ENCODE measurements around the gene AJAP1.

The AJAP1 gene

DNA sequence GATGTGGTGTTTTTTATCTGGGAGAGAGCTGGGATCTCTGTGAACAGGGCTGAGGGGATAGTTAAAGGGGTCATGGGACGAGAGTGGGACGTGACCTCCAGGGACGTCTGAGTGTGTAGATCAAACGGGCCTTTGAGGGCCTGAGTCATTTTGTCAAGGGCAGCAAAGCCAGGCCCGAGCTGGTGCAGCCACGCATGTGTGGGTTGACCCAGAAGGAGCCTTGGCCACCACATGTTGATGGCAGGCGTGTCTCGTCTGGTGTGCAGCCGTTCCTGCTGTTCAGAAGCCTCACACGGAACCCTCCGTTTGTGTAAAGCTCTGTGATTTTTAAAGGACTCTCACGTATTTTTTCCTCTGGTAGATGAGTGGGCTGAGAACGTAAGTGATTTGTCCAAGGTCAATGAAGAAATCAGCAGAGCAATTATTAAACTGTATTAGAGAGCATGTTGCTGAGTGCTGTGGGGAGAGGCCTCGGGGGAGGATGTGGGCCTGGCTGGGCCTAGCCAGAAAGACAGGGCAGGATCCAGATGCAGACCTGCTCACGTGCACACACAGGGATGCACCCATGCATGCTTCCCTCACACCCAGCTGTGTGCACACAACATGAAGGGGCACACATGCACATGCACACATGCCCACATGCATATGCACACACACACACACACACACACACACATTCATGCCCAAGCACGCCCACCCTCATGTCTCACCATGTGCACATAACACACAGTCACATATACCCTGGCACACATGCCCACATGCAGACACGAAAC lies 89.8 kb downstream of the AJAP1 start:
- no peak for DNase-seq

DNA sequence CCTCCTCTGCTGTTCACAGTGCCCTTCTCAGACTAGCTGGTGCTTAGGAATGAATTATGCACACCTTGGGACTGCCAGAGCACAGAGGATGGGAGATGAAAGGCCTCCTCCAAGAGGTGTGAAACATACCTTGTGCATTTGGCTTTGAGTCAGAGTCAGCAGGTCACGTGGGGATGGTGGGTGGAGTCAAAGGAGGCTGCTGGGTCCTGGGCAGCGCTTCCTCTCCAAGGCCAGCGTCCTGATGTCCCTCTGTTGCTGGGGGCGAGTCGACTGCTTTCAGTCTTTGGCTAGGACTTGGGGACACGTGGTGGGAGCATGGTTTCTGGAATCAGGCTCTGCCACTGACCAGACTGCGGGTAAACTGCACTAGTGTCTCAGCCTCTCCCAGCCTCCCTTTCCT lies 91.2 kb downstream of the AJAP1 start:
- no peak for DNase-seq

GRCh38 chr1:4749406-4749805 lies 95.0 kb downstream of the AJAP1 start:
- no peak for DNase-seq

GRCh38 chr1:4750177-4750576 lies 95.8 kb downstream of the AJAP1 start:
- no peak for DNase-seq

DNA sequence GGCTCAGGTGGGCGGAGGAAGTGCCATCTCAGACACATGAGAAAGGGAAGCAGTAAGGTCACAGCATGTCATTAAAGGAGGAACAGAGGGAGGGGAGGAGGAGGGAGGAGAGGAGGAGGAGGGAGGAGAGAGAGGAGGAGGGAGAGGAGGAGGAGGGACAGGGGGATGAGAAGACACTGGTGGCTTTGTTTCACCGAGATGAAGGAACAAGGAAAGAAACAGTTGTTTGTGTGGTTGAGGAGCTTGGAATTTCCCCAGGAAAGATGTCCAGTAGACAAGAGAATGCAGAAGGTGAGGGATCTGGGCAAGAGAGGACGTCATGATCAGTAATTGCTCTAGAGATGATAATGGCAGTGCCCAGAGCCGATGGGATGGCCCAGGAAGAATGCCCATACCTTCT lies 97.7 kb downstream of the AJAP1 start:
- DNase-seq = no peak

GRCh38 chr1:4754816-4755215 lies 100.4 kb downstream of the AJAP1 start:
- no peak for DNase-seq

- no peak for DNase-seq
Observed at GRCh38 chr1:4755301-4755845, 101.0 kb downstream of the AJAP1 start.

DNA sequence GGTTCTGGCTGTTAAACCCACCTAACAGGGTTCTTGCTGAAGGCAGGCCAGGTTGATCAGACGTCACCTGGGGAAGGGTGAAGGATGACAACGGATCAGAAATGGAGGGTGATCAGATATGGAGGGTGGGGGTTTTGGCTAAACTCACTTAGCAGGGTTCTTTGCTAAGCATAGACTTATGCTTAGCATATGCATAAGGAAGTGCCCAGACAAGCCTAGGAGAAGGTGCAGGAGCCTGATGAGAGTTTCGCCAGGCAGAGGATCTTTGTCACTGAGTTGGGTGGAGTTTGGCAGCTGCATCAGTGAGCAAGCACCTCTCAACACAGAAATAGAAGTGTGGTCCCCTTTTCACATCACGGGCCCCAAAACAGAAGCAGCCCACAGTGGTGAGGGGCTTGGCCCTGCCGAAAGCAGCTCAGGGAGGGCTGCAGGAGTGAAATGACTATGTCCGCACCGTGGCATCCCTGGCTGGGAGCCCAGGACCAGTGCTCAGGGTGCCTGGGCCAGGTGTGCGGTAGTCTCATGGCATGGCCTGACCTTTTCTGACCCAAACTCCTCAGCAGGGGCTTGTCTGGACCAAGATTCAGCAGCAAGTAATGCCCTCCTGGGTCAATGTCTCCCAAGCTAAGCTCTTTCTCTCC lies 101.6 kb downstream of the AJAP1 start:
- DNase-seq = no peak

DNA sequence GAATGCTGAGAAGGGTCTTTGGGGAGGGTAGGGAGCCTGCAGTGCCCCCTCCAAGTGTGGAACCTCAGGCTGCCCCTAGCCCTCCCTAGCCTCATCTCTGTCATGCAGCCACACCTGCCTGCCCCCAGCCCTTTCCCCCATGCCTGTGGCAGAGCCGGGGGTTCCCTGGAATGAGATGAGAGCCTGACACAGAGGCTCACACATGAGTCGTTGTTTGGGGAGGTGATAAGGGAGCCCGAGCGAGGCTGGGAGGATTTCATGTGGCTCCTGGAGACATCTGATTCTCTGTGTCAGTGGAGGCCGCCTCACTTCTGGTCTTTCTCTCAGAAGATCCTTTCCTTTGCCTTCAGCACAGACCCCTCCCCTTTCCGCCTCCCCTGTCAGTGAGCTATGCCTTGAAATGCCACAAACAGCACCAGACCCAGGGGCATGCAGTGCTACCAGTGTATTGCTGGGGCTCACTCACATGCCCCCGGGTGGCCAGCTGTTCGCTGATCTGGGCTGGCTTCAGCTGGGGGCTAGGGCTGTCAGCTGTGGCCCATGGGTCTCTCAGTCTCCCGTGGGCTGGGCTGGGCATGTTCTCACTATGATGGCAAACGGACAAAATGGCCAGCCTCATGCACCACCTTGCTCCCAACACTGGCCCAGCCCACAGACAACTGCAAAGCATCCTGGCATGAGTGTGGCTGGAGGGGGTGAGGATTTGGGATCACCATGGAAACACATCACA lies 102.6 kb downstream of the AJAP1 start:
- no peak for DNase-seq

GRCh38 chr1:4759671-4760070 lies 105.3 kb downstream of the AJAP1 start:
- no peak for DNase-seq

GRCh38 chr1:4760088-4760487 lies 105.7 kb downstream of the AJAP1 start:
- DNase-seq = no peak

DNA sequence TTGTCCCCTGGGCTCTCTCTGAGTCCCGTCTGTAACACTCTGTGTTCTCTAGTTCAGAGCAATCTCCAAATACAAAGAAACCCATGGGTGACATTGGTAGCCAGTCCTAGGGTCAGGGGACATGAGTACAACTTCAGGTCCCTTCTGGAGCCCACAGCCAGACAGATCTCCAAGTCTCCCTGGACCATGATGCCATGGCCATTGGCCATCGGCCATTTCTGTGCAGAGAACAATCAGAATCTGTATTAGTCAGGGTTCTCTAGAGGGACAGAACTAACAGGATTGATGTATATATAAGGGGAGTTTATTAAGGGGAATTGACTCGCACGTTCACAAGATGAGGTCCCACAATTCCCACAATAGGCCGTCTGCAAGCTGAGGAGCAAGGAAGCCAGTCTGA lies 106.9 kb downstream of the AJAP1 start:
- no peak for DNase-seq

DNA sequence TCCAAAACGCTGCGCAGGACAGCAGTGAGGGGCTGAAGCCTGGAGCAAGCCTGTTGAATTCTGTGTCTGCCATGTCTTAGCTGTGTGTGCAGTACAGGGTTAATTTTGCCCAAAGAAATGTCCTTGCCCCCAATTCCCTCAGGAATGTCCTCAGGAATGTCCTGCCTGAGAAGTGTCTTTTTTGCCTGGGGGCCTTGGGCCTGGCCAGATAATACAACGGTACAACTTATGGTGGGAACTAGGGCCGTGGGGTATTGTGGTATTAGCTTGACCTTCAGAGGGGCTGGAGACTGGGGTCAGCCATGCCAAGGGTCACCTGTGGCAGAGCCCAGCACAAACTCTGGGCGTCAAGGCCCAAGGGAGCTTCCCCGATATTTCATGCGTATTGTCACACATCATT lies 107.7 kb downstream of the AJAP1 start:
- no peak for DNase-seq

DNA sequence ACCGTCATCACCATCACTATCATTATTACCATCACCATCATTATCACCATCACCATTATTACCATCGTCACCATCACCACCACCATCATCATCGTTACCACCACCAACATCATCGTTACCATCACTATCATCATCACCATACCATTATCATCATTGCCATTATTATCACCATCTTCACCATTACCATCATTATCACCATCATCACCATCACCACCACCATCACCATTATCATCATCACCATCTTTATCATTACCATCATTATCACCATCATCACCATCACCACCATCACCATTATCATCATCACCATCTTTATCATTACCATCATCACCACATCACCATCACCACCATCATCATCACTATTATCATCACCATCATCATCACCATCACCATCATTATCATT lies 112.9 kb downstream of the AJAP1 start:
- no peak for DNase-seq

GRCh38 chr1:4768553-4768952 lies 114.1 kb downstream of the AJAP1 start:
- DNase-seq = no peak

DNA sequence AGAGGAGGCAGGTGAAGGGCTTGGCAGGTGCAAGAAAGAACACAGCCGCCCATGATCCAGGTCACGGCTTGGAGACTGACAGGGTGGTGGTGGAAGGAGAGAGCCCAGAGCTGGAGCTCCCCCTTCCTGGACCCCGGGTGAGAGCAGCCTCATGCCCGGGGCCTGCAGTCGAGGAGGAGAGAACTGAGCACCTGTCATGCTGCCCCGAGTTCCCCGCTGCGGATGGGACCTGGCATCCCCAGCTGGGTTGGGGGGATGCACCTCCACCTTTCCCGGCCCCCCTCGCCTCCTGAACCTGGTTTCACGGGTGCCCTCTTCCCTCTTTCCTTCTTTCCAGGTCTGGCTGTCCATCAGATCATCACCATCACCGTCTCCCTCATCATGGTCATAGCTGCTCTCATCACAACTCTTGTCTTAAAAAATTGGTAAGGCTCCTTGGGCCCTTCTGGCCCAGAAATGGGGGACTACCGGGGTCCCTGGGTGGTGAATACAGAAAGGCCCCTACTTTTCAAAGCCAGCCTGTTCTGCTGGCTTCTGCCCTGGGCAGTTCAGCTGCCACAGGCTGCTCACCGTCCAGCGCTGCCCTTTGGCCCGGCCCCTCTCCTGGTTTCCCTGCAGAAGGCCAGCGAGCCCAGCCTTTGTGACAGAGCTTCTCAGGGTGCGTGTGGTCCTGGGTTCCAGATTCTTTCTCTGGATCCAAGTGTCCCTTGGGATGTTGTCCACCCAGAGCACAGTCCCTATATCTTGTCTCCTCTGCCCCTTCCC lies 115.3 kb downstream of the AJAP1 start:
- no peak for DNase-seq

DNA sequence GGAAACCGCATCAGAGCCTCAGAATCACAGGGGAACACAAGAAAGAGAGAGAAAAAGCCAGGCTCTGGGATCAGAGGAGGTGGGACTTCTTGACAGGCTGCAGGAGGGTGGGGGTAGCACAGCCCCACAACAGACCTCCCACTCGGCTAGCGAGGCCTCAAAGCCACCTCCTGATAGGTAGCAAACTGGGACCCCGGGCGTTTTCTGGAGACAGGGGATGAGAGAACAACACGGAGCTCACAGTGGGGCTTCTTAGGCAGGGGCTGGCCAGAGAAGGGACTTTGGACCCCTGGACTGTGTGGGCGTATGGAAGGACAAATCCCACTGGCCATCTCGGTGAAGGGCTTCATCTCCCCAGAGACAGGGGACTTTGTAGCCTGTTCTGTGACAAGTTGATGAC lies 116.3 kb downstream of the AJAP1 start:
- DNase-seq = no peak

GRCh38 chr1:4771267-4771666 lies 116.9 kb downstream of the AJAP1 start:
- no peak for DNase-seq

- DNase-seq = no peak
Observed at GRCh38 chr1:4771721-4772120, 117.3 kb downstream of the AJAP1 start.

DNA sequence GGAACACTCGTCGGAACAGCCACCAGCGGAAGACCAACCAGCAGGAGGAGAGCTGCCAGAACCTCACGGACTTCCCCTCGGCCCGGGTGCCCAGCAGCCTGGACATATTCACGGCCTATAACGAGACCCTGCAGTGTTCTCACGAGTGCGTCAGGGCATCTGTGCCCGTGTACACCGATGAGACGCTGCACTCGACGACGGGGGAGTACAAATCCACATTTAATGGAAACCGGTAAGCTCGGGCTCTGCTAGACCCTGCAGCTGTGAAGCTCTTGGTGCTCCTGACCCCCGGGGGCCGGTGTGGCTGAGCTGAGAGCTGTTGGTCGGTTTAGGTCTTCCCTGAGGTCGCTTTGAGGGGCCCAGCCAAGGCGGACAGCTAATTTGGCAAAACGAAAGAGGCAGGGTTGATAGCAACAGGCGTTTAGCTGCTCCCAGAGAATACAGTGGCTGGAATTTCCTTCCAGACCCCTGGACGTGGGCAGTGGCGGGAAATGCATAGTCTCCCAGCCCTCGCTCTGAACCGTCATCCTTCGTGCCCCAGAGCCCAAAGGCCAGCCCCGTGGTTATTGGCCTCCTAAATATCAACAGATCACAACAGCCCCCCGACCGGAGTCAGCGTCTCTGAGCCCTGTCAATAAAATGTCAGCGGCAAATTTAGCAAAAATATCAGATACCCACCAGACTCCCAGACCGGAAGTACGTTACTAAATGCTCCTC lies 118.0 kb downstream of the AJAP1 start:
- DNase-seq = no peak

- no peak for DNase-seq
Observed at GRCh38 chr1:4773226-4773625, 118.8 kb downstream of the AJAP1 start.

GRCh38 chr1:4775506-4775905 lies 121.1 kb downstream of the AJAP1 start:
- DNase-seq = no peak
